ENCODE results near the gene NEK6. TPM values are rescaled to one million over a fixed set of nuclear protein-coding genes. Genes with fewer than 3 reads are reported as not detected.
A peak's percentile ranks its signal among the peaks of the same experiment; 100 is the strongest.

NEK6 gene
- total and polyA plus RNA-seq, 2 of the 8 experiments (the other 6 are each of a cell fraction or from before 2014, with no cell fraction given): 17.7 to 19.7 TPM

GRCh38 chr9:124214116-124214515 is 43.6 kb upstream of the NEK6 start:
- Histone ChIP-seq H2BK20ac (ENCODE audit: low read length) (no peak overlapping the region), H3K27me3 (replicated peaks in 1 of 4; ENCODE audit: control insufficient read depth in 3 of 4, extremely low read depth in 1 of 4, insufficient read depth in 3 of 4, low read length in 3 of 4) (no peaks in the 10 kb centered on the region), H4K8ac (ENCODE audit: extremely low read depth, insufficient read depth, low read length) (no peak overlapping the region), H3K9ac (replicated peaks in 1 of 4; ENCODE audit: extremely low read depth in 1 of 4, low read depth in 3 of 4, low read length in 3 of 4) (no peak overlapping the region), H3K79me1 (ENCODE audit: low read depth, low read length) (no peaks in the 10 kb centered on the region), H3K4me3 (ENCODE audit: extremely low read depth in 1 of 4, insufficient read depth in 2 of 4, low read depth in 3 of 4, low read length in 4 of 4) (no peak overlapping the region), H2BK15ac (ENCODE audit: low read length) (no peak overlapping the region), H3K27ac (ENCODE audit: low read depth, low read length) (no peak overlapping the region), H3K36me3 (ENCODE audit: control insufficient read depth in 2 of 4, insufficient read depth in 4 of 4, low read length in 3 of 4) (no peaks in the 10 kb centered on the region), H2BK12ac (ENCODE audit: low read depth, low read length) (peak overlapping the region; percentile 50; the same call in 1 of the 2 replicates), H3K4me2 (ENCODE audit: insufficient read depth in 1 of 2, low read depth in 2 of 2, low read length in 2 of 2) (no peak overlapping the region), H3K79me2 (ENCODE audit: control insufficient read depth in 1 of 2, insufficient read depth in 2 of 2, low read length in 2 of 2) (no peaks in the 10 kb centered on the region), H3K4ac (replicated peaks; ENCODE audit: insufficient read length, low read depth, low read length) (peak overlapping the region; percentile 72), H3K56ac (replicated peaks; ENCODE audit: insufficient read length, low read depth, low read length) (no peak overlapping the region), H4K20me1 (replicated peaks in 1 of 2; ENCODE audit: control insufficient read depth in 1 of 2, insufficient read depth in 2 of 2, low read length in 2 of 2) (no peaks in the 10 kb centered on the region), H3K9me3 (ENCODE audit: insufficient read depth in 2 of 2, low read depth in 1 of 2, low read length in 1 of 2) (no peaks in the 10 kb centered on the region), H2AFZ (ENCODE audit: low read length) (no peak overlapping the region), H2AK5ac (ENCODE audit: low read depth, low read length) (no peak overlapping the region), H3K23me2 (ENCODE audit: low read depth, low read length) (no peaks in the 10 kb centered on the region; the same call in 1 of the 2 replicates), H4K91ac (replicated peaks; ENCODE audit: insufficient read length, low read length) (peak overlapping the region; percentile 73), H2BK5ac (ENCODE audit: low read depth, low read length) (no peak overlapping the region), H4K5ac (ENCODE audit: insufficient read length, low read depth, low read length) (no peak overlapping the region), H2BK120ac (replicated peaks; ENCODE audit: low read depth, low read length) (no peak overlapping the region), H3K23ac (ENCODE audit: insufficient read length) (no peak overlapping the region), H3K18ac (ENCODE audit: extremely low read depth, low read length) (no peak overlapping the region), H3K14ac (ENCODE audit: insufficient read length) (no peak overlapping the region), H3K4me1 (replicated peaks in 1 of 4; ENCODE audit: control insufficient read depth in 3 of 4, insufficient read depth in 4 of 4, low read length in 3 of 4) (peaks cover 0 to 3% (median under 1%) of the 10 kb centered on the region in 4 experiments; a peak in 3 of 7 replicates)
- WGBS, 2 experiments (ENCODE audit: extremely low coverage in 1 of 2, insufficient coverage in 1 of 2, insufficient read length in 1 of 2, insufficient replicate concordance in 2 of 2, low coverage in 1 of 2, low lambda C conversion rate in 2 of 2, missing lambda C conversion rate in 1 of 2): 80% methylated on average over 7 of the region's 8 CpGs; no CpG with 5 or more reads in 1 of the 2 experiments
- DNase-seq (ENCODE audit: low read depth in 1 of 2, low spot score in 2 of 2) (no peak), FAIRE-seq (no peak)
- CTCF ChIA-PET (ENCODE audit: partially characterized antibody): interaction anchor here (0.6 to 4.0 kb wide), 7 partner anchors 10 to 1091 kb away, joined by 3 to 17 read pairs (median 3); no protein-coding TSS in a partner anchor
- POLR2A ChIA-PET (ENCODE audit: partially characterized antibody): no interaction called here
- TF ChIP-seq USF2 (IDR thresholded peaks at IDR 0.05; ENCODE audit: low read length): no peak
- no peak for TF ChIP-seq ASH2L (IDR thresholded peaks at IDR 0.05; ENCODE audit: low read length)
- TF ChIP-seq GABPA (IDR thresholded peaks at IDR 0.05; ENCODE audit: borderline replicate concordance, insufficient read depth, low read length): no peak
- TF ChIP-seq SP1 (IDR thresholded peaks at IDR 0.05; ENCODE audit: low read depth, low read length): no peak
- TF ChIP-seq RFX5 (IDR thresholded peaks at IDR 0.05; ENCODE audit: borderline replicate concordance, low read depth, low read length): no peak
- TF ChIP-seq SIN3A (conservative IDR thresholded peaks at IDR 0.05 in 1 of 2, IDR thresholded peaks at IDR 0.05 in 1 of 2; ENCODE audit: low read depth in 1 of 2, low read length in 2 of 2): no peak
- no peak for TF ChIP-seq ZNF274 (IDR thresholded peaks at IDR 0.05; ENCODE audit: borderline replicate concordance, extremely low read depth, low read length)
- no peak for TF ChIP-seq CBX8 (IDR thresholded peaks at IDR 0.05; ENCODE audit: borderline replicate concordance, low read depth, low read length)
- TF ChIP-seq YY1 (IDR thresholded peaks at IDR 0.05; ENCODE audit: low read depth, low read length): no peak
- no peak for TF ChIP-seq KDM4A (IDR thresholded peaks at IDR 0.05; ENCODE audit: low read depth, low read length, severe bottlenecking)
- TF ChIP-seq KDM1A (IDR thresholded peaks at IDR 0.05; ENCODE audit: borderline replicate concordance, low read length): no peak
- no peak for TF ChIP-seq CHD1 (IDR thresholded peaks at IDR 0.05; ENCODE audit: low read depth, low read length)
- TF ChIP-seq JUN (IDR thresholded peaks at IDR 0.05; ENCODE audit: low read depth, low read length): no peak

Measured in H1 (cell line).